ENCODE data around the gene DMBT1. TPM values are rescaled to one million over a fixed set of nuclear protein-coding genes. Genes with fewer than 3 reads are reported as not detected.

DMBT1 gene
- total and polyA plus RNA-seq, 5 donors from 2014 or later: not detected

DNA sequence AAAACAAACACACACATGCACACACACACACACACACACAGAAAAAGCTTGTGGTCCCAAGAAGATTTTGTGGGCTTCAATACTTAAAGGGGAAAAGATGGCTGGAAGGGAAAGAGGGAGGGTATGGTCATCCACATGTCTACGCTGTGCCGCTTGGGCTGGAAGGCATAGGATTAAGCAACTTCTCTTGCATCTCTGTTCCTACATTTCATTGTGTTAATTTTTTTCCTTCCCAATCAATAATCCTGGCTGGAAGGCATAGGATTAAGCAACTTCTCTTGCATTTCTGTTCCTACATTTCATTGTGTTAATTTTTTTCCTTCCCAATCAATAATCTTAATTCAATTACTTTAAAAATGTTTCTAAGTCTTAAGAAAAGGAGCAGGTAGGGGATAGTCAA, 108.5 kb downstream of the DMBT1 start:
- no peaks in the 10 kb centered on the region for H3K9me3 ChIP-seq (ENCODE audit: control insufficient read depth in 2 of 2, low read length in 2 of 2)
- Mint-ChIP-seq H3K27ac (no peak overlapping the region), H3K4me3 (no peak overlapping the region), H3K9me3 (peaks cover 0 to 1% (median 0%) of the 10 kb centered on the region in 7 donors), H3K27me3 (peaks cover 14% of the 10 kb centered on the region), H3K36me3 (no peaks in the 10 kb centered on the region), H3K4me1 (no peaks in the 10 kb centered on the region)
- ATAC-seq (ENCODE audit: low read depth in 2 of 2) (no peak), DNase-seq (no peak)
- H3K36me3 ChIP-seq (ENCODE audit: control insufficient read depth, insufficient read depth, low read length): no peaks in the 10 kb centered on the region
- no peaks in the 10 kb centered on the region for H3K4me1 ChIP-seq (ENCODE audit: control insufficient read depth, insufficient read depth, low read length, poor library complexity, severe bottlenecking)
- H3K4me3 ChIP-seq (ENCODE audit: low read depth, low read length): no peak overlapping the region
- H3K27ac ChIP-seq (ENCODE audit: insufficient read depth, low read length, poor library complexity, severe bottlenecking): no peak overlapping the region
- H3K27me3 ChIP-seq (ENCODE audit: control insufficient read depth, insufficient read depth, low read length): peaks cover 7% of the 10 kb centered on the region

- no peaks in the 10 kb centered on the region for H3K4me1 ChIP-seq (ENCODE audit: control insufficient read depth, insufficient read depth, low read length, poor library complexity, severe bottlenecking)
- no peak for ATAC-seq (ENCODE audit: low read depth in 2 of 2)
- no peaks in the 10 kb centered on the region for H3K36me3 ChIP-seq (ENCODE audit: control insufficient read depth, insufficient read depth, low read length)
- no peaks in the 10 kb centered on the region for H3K9me3 ChIP-seq (ENCODE audit: control insufficient read depth in 2 of 2, low read length in 2 of 2)
- peaks cover 14% of the 10 kb centered on the region for H3K27me3 Mint-ChIP-seq
- H3K27ac Mint-ChIP-seq: no peak overlapping the region
- H3K36me3 Mint-ChIP-seq: no peaks in the 10 kb centered on the region
- H3K4me3 Mint-ChIP-seq: no peak overlapping the region
- DNase-seq: no peak
- peaks cover 0 to 1% (median 0%) of the 10 kb centered on the region in 7 donors for H3K9me3 Mint-ChIP-seq
- no peak overlapping the region for H3K4me3 ChIP-seq (ENCODE audit: low read depth, low read length)
- H3K27me3 ChIP-seq (ENCODE audit: control insufficient read depth, insufficient read depth, low read length): peaks cover 7% of the 10 kb centered on the region
- no peaks in the 10 kb centered on the region for H3K4me1 Mint-ChIP-seq
- no peak overlapping the region for H3K27ac ChIP-seq (ENCODE audit: insufficient read depth, low read length, poor library complexity, severe bottlenecking)
Measured at GRCh38 chr10:122669842-122670241, 109.3 kb downstream of the DMBT1 start.

DNA sequence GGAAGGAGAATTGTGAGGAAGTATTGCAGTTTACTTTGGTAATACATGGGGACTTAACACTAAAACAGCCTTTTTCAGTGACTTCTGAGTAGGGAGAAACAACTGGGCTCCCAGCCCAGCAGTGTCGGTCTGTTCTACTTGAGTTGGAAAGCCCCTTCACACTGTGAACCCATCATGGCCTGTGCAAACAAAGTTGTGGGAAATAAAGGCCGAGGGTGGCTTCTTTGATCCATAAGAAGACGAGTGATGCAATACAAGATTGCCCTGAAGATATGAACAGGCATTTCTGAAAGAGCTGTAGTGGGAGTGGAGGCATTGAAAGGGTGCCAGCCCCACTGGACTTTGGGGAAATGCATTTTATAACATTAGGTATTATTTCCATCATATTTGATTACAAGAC, 110.8 kb downstream of the DMBT1 start:
- Mint-ChIP-seq H3K27me3 (peaks cover 9% of the 10 kb centered on the region), H3K4me1 (no peaks in the 10 kb centered on the region)
- no peak for ATAC-seq (ENCODE audit: low read depth in 2 of 2)

GRCh38 chr10:122672655-122673054, 112.1 kb downstream of the DMBT1 start:
- no peaks in the 10 kb centered on the region for H3K4me1 ChIP-seq (ENCODE audit: control insufficient read depth, insufficient read depth, low read length, poor library complexity, severe bottlenecking)
- no peaks in the 10 kb centered on the region for H3K36me3 ChIP-seq (ENCODE audit: control insufficient read depth, insufficient read depth, low read length)
- H3K9me3 ChIP-seq (ENCODE audit: control insufficient read depth in 2 of 2, low read length in 2 of 2): no peaks in the 10 kb centered on the region
- H3K27ac Mint-ChIP-seq: no peak overlapping the region
- H3K27ac ChIP-seq (ENCODE audit: insufficient read depth, low read length, poor library complexity, severe bottlenecking): no peak overlapping the region
- H3K36me3 Mint-ChIP-seq: no peaks in the 10 kb centered on the region
- ATAC-seq (ENCODE audit: low read depth in 2 of 2): no peak
- H3K9me3 Mint-ChIP-seq: peaks cover 0 to 1% (median 0%) of the 10 kb centered on the region in 7 donors
- peaks cover 14% of the 10 kb centered on the region for H3K27me3 Mint-ChIP-seq
- no peak for DNase-seq
- no peak overlapping the region for H3K4me3 ChIP-seq (ENCODE audit: low read depth, low read length)
- no peaks in the 10 kb centered on the region for H3K4me1 Mint-ChIP-seq
- H3K27me3 ChIP-seq (ENCODE audit: control insufficient read depth, insufficient read depth, low read length): peaks cover 7% of the 10 kb centered on the region
- no peak overlapping the region for H3K4me3 Mint-ChIP-seq

More for the DNA sequence above, 110.8 kb downstream of the DMBT1 start:
- H3K9me3 ChIP-seq (ENCODE audit: control insufficient read depth in 2 of 2, low read length in 2 of 2): no peaks in the 10 kb centered on the region
- peaks cover 7% of the 10 kb centered on the region for H3K27me3 ChIP-seq (ENCODE audit: control insufficient read depth, insufficient read depth, low read length)
- Mint-ChIP-seq H3K36me3 (no peaks in the 10 kb centered on the region), H3K27ac (no peak overlapping the region), H3K9me3 (peaks cover 0 to 1% (median 0%) of the 10 kb centered on the region in 7 donors), H3K4me3 (no peak overlapping the region)
- H3K4me1 ChIP-seq (ENCODE audit: control insufficient read depth, insufficient read depth, low read length, poor library complexity, severe bottlenecking): no peaks in the 10 kb centered on the region
- no peak for DNase-seq
- H3K36me3 ChIP-seq (ENCODE audit: control insufficient read depth, insufficient read depth, low read length): no peaks in the 10 kb centered on the region
- no peak overlapping the region for H3K27ac ChIP-seq (ENCODE audit: insufficient read depth, low read length, poor library complexity, severe bottlenecking)
- H3K4me3 ChIP-seq (ENCODE audit: low read depth, low read length): no peak overlapping the region

GRCh38 chr10:122673269-122673668, 112.7 kb downstream of the DMBT1 start:
- no peaks in the 10 kb centered on the region for H3K9me3 ChIP-seq (ENCODE audit: control insufficient read depth in 2 of 2, low read length in 2 of 2)
- H3K4me3 ChIP-seq (ENCODE audit: low read depth, low read length): no peak overlapping the region
- H3K36me3 Mint-ChIP-seq: no peaks in the 10 kb centered on the region
- H3K27me3 Mint-ChIP-seq: peaks cover 14% of the 10 kb centered on the region
- H3K27ac ChIP-seq (ENCODE audit: insufficient read depth, low read length, poor library complexity, severe bottlenecking): no peak overlapping the region
- no peak for DNase-seq
- no peaks in the 10 kb centered on the region for H3K4me1 ChIP-seq (ENCODE audit: control insufficient read depth, insufficient read depth, low read length, poor library complexity, severe bottlenecking)
- no peak for ATAC-seq (ENCODE audit: low read depth in 2 of 2)
- H3K4me1 Mint-ChIP-seq: no peaks in the 10 kb centered on the region
- peaks cover 0 to 1% (median 0%) of the 10 kb centered on the region in 7 donors for H3K9me3 Mint-ChIP-seq
- H3K27me3 ChIP-seq (ENCODE audit: control insufficient read depth, insufficient read depth, low read length): peaks cover 7% of the 10 kb centered on the region
- H3K4me3 Mint-ChIP-seq: no peak overlapping the region
- no peak overlapping the region for H3K27ac Mint-ChIP-seq
- no peaks in the 10 kb centered on the region for H3K36me3 ChIP-seq (ENCODE audit: control insufficient read depth, insufficient read depth, low read length)

DNA sequence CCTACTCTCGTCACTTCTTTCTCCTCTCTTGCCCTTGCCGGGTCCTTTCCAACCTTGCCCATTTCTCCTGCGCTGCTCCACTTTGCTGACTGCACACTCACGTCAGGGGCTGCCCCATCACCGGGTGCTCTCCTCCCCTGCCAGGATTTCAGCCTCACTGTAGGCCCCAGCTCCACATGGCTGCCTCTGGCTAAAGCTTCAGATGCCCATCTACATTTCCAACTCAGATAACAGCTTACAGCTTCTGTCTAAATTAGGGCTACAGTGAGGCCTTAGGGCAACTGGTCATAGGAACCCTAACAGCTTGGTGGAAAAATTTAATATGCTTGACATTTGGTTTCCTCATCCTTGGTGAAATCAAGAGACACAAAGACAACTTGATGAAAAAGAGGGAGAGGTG, 113.2 kb downstream of the DMBT1 start:
- no peak overlapping the region for H3K4me3 Mint-ChIP-seq
- H3K36me3 ChIP-seq (ENCODE audit: control insufficient read depth, insufficient read depth, low read length): no peaks in the 10 kb centered on the region
- no peak for ATAC-seq (ENCODE audit: low read depth in 2 of 2)
- H3K27me3 Mint-ChIP-seq: peaks cover 14% of the 10 kb centered on the region
- no peaks in the 10 kb centered on the region for H3K9me3 ChIP-seq (ENCODE audit: control insufficient read depth in 2 of 2, low read length in 2 of 2)
- H3K4me1 Mint-ChIP-seq: no peaks in the 10 kb centered on the region
- no peak overlapping the region for H3K27ac Mint-ChIP-seq
- no peak overlapping the region for H3K27ac ChIP-seq (ENCODE audit: insufficient read depth, low read length, poor library complexity, severe bottlenecking)
- peaks cover 0 to 1% (median 0%) of the 10 kb centered on the region in 7 donors for H3K9me3 Mint-ChIP-seq
- no peaks in the 10 kb centered on the region for H3K36me3 Mint-ChIP-seq
- no peak overlapping the region for H3K4me3 ChIP-seq (ENCODE audit: low read depth, low read length)
- no peaks in the 10 kb centered on the region for H3K4me1 ChIP-seq (ENCODE audit: control insufficient read depth, insufficient read depth, low read length, poor library complexity, severe bottlenecking)
- DNase-seq: no peak
- peaks cover 7% of the 10 kb centered on the region for H3K27me3 ChIP-seq (ENCODE audit: control insufficient read depth, insufficient read depth, low read length)

DNA sequence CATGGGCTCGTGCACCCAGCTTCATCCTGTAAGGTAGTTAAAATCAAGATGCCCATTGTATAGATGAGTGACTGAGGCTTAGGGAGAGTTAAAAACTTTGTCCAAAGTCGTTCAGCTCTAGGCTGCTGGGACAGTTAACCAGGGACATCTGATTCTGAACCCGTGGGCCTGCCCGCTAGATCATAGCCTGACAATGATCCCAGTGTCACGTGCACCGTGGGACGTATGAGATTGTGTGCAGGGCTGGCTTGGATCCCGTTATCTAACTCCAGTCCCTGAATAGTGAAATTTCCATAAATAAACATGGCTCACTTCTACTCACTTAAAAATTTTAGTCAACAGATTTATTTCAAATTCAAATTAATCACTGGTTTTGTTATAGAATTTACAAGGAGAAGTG, 114.2 kb downstream of the DMBT1 start:
- Histone ChIP-seq H3K36me3 (ENCODE audit: control insufficient read depth, insufficient read depth, low read length) (no peaks in the 10 kb centered on the region), H3K27me3 (ENCODE audit: control insufficient read depth, insufficient read depth, low read length) (peaks cover 7% of the 10 kb centered on the region), H3K9me3 (ENCODE audit: control insufficient read depth in 2 of 2, low read length in 2 of 2) (no peaks in the 10 kb centered on the region), H3K4me3 (ENCODE audit: low read depth, low read length) (no peak overlapping the region), H3K27ac (ENCODE audit: insufficient read depth, low read length, poor library complexity, severe bottlenecking) (no peak overlapping the region), H3K4me1 (ENCODE audit: control insufficient read depth, insufficient read depth, low read length, poor library complexity, severe bottlenecking) (no peaks in the 10 kb centered on the region)
- peaks cover 0 to 2% (median 0%) of the 10 kb centered on the region in 7 donors for H3K9me3 Mint-ChIP-seq
- H3K27ac Mint-ChIP-seq: no peak overlapping the region
- DNase-seq: no peak
- ATAC-seq (ENCODE audit: low read depth in 2 of 2): no peak
- no peaks in the 10 kb centered on the region for H3K36me3 Mint-ChIP-seq
- no peaks in the 10 kb centered on the region for H3K4me1 Mint-ChIP-seq
- peaks cover 8% of the 10 kb centered on the region for H3K27me3 Mint-ChIP-seq
- H3K4me3 Mint-ChIP-seq: no peak overlapping the region

DNA sequence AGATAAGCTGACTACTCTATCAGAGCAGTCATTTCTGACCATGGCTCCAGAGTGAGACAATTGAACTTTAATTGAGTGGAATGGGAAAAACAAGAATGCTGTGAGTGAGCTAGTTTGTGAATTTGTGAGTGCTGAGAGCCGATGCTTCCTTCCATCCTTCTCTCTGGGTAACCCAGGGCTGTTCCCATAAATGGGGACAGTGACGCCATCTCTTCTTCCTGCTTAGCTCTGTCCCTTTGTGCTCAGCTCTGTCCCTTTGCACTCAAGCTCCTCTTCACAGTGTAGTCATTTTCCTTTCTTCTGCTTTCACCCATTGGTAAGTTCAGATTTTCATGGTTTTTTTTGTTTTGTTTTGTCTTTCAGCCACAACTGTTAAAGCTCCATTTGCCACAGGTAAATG, 114.7 kb downstream of the DMBT1 start:
- DNase-seq (no peak), ATAC-seq (ENCODE audit: low read depth in 2 of 2) (no peak)
- H3K36me3 ChIP-seq (ENCODE audit: control insufficient read depth, insufficient read depth, low read length): no peaks in the 10 kb centered on the region
- H3K4me1 ChIP-seq (ENCODE audit: control insufficient read depth, insufficient read depth, low read length, poor library complexity, severe bottlenecking): no peaks in the 10 kb centered on the region
- H3K9me3 ChIP-seq (ENCODE audit: control insufficient read depth in 2 of 2, low read length in 2 of 2): no peaks in the 10 kb centered on the region
- no peaks in the 10 kb centered on the region for H3K4me1 Mint-ChIP-seq
- H3K9me3 Mint-ChIP-seq: peaks cover 0 to 2% (median 0%) of the 10 kb centered on the region in 7 donors
- no peak overlapping the region for H3K27ac Mint-ChIP-seq
- peaks cover 3% of the 10 kb centered on the region for H3K27me3 ChIP-seq (ENCODE audit: control insufficient read depth, insufficient read depth, low read length)
- no peak overlapping the region for H3K4me3 Mint-ChIP-seq
- H3K36me3 Mint-ChIP-seq: no peaks in the 10 kb centered on the region
- H3K4me3 ChIP-seq (ENCODE audit: low read depth, low read length): no peak overlapping the region
- no peak overlapping the region for H3K27ac ChIP-seq (ENCODE audit: insufficient read depth, low read length, poor library complexity, severe bottlenecking)
- H3K27me3 Mint-ChIP-seq: peaks cover 8% of the 10 kb centered on the region

Data from CD4-positive, CD25-positive, alpha-beta regulatory T cell (primary cell).